SH-SY5Y (cell line): ENCODE data around the gene GABRR1.

Source experiments
- GATA2 ChIP-seq: IDR thresholded peaks from 2 replicates; pipeline ENCODE4 v1.6.1; 2011; ENCODE audit warnings: mild to moderate bottlenecking, low read depth, low read length
- GATA3 ChIP-seq: IDR thresholded peaks from 2 replicates; pipeline ENCODE4 v1.6.1; 2011; ENCODE audit warnings: low read depth, mild to moderate bottlenecking, low read length, moderate library complexity

The GABRR1 gene

DNA sequence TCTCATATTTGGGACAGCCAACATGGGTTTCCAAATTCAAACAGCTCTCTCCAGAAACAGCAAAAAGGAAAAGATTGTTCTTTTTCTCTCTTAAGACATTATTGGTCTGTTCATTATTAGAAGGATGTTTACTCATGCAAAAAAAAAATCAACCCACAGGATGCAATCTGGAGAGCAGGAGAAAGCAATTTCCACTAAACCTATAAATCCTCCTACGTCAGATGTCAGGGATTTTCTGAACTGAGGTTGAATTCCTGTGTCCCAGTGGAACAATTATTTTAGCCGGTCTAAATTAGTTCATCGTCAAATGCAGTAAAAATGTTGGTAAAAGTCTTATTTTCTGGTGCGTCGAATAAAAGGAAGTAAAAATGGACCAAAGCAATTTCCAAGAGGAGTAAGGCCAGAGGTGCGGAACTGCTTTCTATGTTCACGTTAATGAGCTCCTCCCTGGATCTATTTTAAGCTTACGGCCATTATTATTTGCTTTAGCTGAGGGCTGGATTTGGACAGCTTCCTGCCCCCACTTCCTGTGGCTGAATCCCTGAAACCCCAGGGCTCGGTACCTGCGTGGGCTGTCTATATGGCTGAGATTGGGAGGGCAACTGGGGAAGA lies at the start of gene GABRR1:
Gene GABRR1, minus strand, starts transcription at position 60 of the 612 bp plus-strand sequence. Its CDS starts 36 bp downstream, at position 24.
- TF ChIP-seq GATA3 (no peak), GATA2 (no peak)

DNA sequence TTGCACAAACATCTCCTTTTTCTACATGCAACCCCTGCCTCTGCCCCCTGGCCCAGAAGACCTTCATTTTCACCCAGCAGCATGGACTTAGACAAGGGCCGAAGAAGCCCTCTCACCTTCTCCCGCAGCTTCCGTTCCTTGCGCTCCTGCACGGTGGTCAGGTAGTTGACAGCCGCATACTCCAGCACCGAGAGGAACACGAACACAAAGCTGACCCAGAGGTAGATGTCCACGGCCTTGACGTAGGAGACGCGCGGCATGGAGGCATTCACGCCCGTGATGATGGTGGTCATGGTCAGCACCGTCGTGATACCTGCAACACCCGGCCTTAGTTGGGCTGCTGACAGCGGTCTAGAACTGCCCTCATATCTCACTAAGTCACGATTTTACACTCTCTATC lies 47.1 kb upstream of the GABRR1 start:
- TF ChIP-seq GATA2 (no peak), GATA3 (no peak)

GRCh38 chr6:89260832-89261231 lies 43.7 kb upstream of the GABRR1 start:
- TF ChIP-seq GATA2 (no peak), GATA3 (no peak)

DNA sequence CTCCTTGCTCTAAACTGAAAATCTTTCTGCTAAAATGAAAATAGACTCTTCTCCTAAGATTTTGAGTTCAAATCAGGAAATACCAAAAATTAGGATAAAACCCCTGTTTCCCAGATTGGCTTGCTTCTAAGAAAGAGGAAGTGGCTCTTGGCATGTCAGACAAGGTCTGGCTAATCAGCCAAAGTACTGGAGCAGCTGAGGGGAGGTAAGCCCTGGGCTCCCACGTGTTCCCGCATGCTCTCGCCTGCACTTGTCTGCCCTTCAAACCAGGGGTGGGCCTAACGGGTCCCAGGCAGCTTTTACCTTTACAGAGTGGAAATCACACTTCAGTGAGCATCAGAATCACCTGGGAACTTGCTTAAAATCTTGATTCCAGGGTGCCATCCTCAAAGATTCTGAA lies 43.2 kb upstream of the GABRR1 start:
- TF ChIP-seq GATA3, result no peak
- no peak for TF ChIP-seq GATA2

- no peak for TF ChIP-seq GATA3
- TF ChIP-seq GATA2, result no peak
Measured at GRCh38 chr6:89258912-89259311, 41.8 kb upstream of the GABRR1 start.

- no peak for TF ChIP-seq GATA3
- no peak for TF ChIP-seq GATA2
Measured at GRCh38 chr6:89257781-89258180, 40.6 kb upstream of the GABRR1 start.

DNA sequence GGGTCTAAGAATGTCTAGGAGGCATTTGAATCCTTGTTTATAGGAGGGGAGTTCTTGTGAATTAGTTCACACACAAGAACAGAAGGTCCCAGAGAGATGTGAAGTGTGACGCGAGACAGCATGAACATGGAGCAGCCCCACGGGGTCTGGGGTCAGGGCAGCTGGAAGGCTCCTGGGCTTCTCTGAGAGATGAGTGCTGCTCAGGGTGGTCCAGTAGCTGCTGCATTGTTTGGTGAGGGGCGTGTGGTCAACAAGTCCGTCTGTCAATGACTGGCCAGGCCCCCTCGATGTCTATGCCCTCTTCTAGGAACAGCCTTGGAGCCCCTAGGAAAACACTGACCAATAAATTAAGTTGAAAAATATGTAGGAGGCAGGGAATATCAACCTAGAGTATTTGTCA lies 40.2 kb upstream of the GABRR1 start:
- TF ChIP-seq GATA2, result no peak
- TF ChIP-seq GATA3, result no peak

DNA sequence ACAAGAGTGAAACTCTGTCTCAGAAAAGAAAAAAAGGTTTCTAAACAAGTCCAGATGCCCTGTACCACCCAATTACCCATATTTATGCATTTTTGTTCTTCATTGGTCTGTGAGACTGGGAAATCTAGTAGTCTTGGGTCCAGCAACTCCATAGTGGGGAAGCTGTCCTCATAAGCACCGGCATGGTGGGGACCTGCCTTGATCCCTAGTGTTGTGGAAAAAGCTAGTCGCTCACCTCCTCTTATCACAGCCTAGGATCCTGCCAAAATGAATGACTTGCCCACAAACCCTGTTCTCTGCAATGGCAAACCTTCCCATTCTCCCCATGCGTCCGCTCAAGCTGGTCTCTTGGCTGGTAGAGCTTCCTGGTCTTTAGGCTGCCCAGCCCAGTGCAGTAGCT lies 38.3 kb upstream of the GABRR1 start:
- TF ChIP-seq GATA3 (no peak), GATA2 (no peak)

- TF ChIP-seq GATA2 (no peak), GATA3 (no peak)
Measured at GRCh38 chr6:89254569-89254968, 37.4 kb upstream of the GABRR1 start.

GRCh38 chr6:89252907-89253306 lies 35.7 kb upstream of the GABRR1 start:
- TF ChIP-seq GATA2, result no peak
- no peak for TF ChIP-seq GATA3

- TF ChIP-seq GATA3 (no peak), GATA2 (no peak)
Measured at GRCh38 chr6:89251976-89252375, 34.8 kb upstream of the GABRR1 start.

DNA sequence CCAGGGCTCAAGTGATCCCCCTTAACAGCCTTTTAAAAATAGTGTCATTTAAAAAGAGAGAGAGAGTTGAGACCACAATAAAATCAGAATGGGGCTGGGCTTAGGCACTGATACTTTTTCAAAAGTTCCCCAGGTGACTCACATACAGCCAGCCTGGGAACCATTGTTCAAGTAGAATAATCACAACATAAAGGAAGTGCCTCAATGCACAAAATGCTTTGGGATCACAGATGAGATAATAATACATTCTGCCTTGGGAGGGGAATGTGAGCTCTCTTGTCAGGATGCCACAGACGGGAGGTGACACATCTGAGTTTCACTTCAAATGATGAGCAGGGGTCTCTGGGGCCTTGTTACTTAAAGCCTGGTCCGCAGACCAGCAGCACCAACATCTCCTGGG lies 34.0 kb upstream of the GABRR1 start:
- no peak for TF ChIP-seq GATA2
- TF ChIP-seq GATA3, result no peak

- TF ChIP-seq GATA3 (no peak), GATA2 (no peak)
Measured at GRCh38 chr6:89250239-89250638, 33.1 kb upstream of the GABRR1 start.

GRCh38 chr6:89244241-89244985 lies 27.3 kb upstream of the GABRR1 start:
- TF ChIP-seq GATA2 (no peak), GATA3 (no peak)

GRCh38 chr6:89243331-89243629 lies 26.1 kb upstream of the GABRR1 start:
- TF ChIP-seq GATA2 (no peak), GATA3 (no peak)
